GM10248 (cell line): ENCODE data around the gene MBIP.
A peak's percentile ranks its signal among the peaks of the same experiment; 100 is the strongest.

ENCODE experiments used
- CTCF ChIA-PET: fragments of 300-600 bp; sonication (Branson Sonifier 250); formaldehyde crosslinking; extraction: SDS; loops from one replicate; lab custom pipeline; 2021; ENCODE audit warnings: antibody characterized with exemption; lab: Yijun Ruan, JAX
- POLR2A ChIA-PET: fragments of 350-650 bp; sonication (Branson Sonifier 250); formaldehyde crosslinking; extraction: SDS; loops from one replicate; lab custom pipeline; 2020; ENCODE audit warnings: antibody characterized with exemption; lab: Yijun Ruan, JAX
- DNase-seq: peaks from one replicate; pipeline ENCODE4 v3.0.0; 2012; ENCODE audit errors: extremely low spot score
- TF ChIP-seq, protein P1 (sequence below): IDR thresholded peaks from 2 replicates; pipeline ENCODE4 v1.5.1; 2012; ENCODE audit warnings: mild to moderate bottlenecking, low read depth; ENCODE audit errors: extremely low read depth, missing control alignments, control extremely low read depth

The MBIP gene

GRCh38 chr14:36271939-36272907 is 48.2 kb downstream of the MBIP start:
- ChIA-PET CTCF (no interaction called here), POLR2A (no interaction called here)
- TF ChIP-seq, protein P1, sequence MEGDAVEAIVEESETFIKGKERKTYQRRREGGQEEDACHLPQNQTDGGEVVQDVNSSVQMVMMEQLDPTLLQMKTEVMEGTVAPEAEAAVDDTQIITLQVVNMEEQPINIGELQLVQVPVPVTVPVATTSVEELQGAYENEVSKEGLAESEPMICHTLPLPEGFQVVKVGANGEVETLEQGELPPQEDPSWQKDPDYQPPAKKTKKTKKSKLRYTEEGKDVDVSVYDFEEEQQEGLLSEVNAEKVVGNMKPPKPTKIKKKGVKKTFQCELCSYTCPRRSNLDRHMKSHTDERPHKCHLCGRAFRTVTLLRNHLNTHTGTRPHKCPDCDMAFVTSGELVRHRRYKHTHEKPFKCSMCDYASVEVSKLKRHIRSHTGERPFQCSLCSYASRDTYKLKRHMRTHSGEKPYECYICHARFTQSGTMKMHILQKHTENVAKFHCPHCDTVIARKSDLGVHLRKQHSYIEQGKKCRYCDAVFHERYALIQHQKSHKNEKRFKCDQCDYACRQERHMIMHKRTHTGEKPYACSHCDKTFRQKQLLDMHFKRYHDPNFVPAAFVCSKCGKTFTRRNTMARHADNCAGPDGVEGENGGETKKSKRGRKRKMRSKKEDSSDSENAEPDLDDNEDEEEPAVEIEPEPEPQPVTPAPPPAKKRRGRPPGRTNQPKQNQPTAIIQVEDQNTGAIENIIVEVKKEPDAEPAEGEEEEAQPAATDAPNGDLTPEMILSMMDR, result no peak
- DNase-seq, result peak; percentile 6

DNA sequence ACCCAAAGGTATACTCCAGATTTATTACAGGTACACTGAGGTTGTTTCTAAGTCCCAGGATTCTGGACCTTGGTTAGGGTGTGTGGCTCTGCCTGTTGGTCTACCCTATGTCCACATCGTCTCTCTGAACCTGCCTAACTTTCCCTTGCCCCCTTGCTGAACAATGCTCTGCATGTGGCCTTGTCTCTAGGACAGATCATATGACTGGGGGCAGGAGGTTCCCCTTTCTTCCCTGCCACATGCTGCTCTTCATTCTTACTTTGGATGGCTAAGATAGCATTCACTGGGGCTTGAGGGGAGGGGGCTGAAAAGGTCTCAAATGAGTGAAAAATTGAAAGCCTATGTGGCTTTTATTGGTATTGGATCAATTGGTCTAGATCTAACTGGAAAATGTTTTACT is 49.2 kb downstream of the MBIP start:
- DNase-seq, result no peak
- POLR2A ChIA-PET, result no interaction called here
- TF ChIP-seq, protein P1, result no peak
- CTCF ChIA-PET, result no interaction called here

GRCh38 chr14:36270191-36270590 is 50.2 kb downstream of the MBIP start:
- ChIA-PET CTCF (interaction anchor here (1.0 to 1.3 kb wide), 2 partner anchors 10 to 14 kb away, joined by 3 to 5 read pairs; no protein-coding TSS in a partner anchor), POLR2A (no interaction called here)
- DNase-seq, result no peak
- TF ChIP-seq, protein P1, result no peak

GRCh38 chr14:36268121-36268520 is 52.3 kb downstream of the MBIP start:
- no peak for DNase-seq
- TF ChIP-seq, protein P1, result no peak
- ChIA-PET POLR2A (no interaction called here), CTCF (interaction anchor here (0.5 to 1.2 kb wide), 2 partner anchors 13 to 27 kb away, joined by 3 to 4 read pairs; no protein-coding TSS in a partner anchor)

DNA sequence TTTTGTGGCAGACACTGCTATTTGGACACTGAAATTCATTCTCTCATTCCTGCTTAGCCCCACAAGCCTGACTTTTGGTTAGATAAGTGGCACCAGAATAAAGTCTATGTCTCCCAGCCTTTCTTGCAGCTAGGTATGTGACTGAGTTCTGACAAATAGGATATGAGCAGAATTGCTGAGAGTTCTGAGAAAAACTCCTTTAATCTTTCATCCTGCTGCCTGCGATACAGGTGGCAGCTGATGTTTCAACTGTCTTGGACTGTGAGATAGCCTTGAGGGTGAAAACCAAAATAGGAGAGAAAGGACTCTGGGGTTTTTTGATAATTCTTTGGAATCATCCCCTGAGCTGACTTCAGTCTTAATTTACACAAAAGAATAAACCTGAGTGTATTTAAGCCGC is 55.8 kb downstream of the MBIP start:
- ChIA-PET CTCF (interaction anchor here (2.0 kb wide), 1 partner anchor 12 kb away, joined by 4 read pairs; no protein-coding TSS in a partner anchor), POLR2A (no interaction called here)
- TF ChIP-seq, protein P1, result no peak
- DNase-seq, result no peak

GRCh38 chr14:36264107-36264506 is 56.3 kb downstream of the MBIP start:
- DNase-seq, result no peak

More at GRCh38 chr14:36264107-36264506, 56.3 kb downstream of the MBIP start:
- TF ChIP-seq, protein P1, result no peak
- ChIA-PET CTCF (interaction anchor here (2.0 kb wide), 1 partner anchor 12 kb away, joined by 4 read pairs; no protein-coding TSS in a partner anchor), POLR2A (no interaction called here)
